GM18526 (cell line): ENCODE data around the gene ARHGAP5.

Source experiments
- POLR2A ChIP-seq: IDR thresholded peaks from 3 replicates; pipeline ENCODE4 v1.6.1; 2011; ENCODE audit not compliant: insufficient read length; ENCODE audit errors: extremely low read depth

ARHGAP5 gene, protein sequence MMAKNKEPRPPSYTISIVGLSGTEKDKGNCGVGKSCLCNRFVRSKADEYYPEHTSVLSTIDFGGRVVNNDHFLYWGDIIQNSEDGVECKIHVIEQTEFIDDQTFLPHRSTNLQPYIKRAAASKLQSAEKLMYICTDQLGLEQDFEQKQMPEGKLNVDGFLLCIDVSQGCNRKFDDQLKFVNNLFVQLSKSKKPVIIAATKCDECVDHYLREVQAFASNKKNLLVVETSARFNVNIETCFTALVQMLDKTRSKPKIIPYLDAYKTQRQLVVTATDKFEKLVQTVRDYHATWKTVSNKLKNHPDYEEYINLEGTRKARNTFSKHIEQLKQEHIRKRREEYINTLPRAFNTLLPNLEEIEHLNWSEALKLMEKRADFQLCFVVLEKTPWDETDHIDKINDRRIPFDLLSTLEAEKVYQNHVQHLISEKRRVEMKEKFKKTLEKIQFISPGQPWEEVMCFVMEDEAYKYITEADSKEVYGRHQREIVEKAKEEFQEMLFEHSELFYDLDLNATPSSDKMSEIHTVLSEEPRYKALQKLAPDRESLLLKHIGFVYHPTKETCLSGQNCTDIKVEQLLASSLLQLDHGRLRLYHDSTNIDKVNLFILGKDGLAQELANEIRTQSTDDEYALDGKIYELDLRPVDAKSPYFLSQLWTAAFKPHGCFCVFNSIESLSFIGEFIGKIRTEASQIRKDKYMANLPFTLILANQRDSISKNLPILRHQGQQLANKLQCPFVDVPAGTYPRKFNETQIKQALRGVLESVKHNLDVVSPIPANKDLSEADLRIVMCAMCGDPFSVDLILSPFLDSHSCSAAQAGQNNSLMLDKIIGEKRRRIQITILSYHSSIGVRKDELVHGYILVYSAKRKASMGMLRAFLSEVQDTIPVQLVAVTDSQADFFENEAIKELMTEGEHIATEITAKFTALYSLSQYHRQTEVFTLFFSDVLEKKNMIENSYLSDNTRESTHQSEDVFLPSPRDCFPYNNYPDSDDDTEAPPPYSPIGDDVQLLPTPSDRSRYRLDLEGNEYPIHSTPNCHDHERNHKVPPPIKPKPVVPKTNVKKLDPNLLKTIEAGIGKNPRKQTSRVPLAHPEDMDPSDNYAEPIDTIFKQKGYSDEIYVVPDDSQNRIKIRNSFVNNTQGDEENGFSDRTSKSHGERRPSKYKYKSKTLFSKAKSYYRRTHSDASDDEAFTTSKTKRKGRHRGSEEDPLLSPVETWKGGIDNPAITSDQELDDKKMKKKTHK (N-terminal part only)

DNA sequence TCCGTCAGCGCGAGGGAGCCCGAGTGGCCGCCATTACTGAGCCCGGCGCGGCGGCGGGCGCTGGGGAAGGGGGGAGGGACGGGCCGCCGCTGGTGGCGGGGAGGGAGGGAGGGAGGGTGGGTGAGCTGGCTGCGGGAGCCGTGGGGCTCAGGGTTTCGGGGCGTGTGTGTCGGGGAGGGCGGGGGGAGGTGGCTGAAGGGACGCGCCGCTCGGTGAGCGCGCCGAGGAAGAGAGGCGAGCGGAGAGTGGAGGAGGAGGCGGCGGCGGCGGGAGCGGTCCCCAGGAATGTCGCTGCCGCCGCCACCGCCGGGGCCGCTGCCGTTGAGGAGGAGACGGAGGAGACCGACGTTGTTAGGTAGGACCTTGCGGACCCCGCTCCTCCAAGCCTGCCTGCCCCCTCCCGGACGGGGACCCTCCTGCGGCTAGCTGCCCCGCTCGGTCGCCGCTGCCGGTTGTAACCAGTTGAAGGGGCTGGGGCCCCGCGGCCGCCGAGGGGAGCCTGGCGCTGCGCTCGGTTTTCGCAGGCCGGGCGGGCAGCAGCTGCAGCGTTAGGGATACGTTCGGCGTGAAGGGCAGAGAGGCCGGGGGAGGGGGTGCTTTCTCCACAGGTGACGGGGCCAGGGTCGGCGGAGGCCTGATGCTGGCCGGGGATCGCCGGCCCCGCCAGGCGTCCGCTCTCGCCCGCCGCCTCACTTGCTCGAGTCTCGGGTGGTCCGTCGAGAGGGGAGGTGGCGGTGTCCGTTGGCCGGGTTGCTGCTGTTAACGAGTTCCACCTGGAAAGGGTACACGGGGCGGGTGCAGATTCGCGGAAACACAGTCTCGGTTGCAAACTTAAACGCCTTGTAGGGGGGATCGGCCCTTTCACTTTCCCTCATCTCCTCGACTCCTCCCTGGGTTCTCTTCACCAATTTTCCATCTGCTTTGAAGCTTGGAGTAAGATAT, at the start of gene ARHGAP5:
TSS of gene ARHGAP5 (plus strand) at position 224 of the 942 bp plus-strand sequence. CDS start 13,366 bp downstream, outside the sequence.
- no peak for TF ChIP-seq POLR2A

DNA sequence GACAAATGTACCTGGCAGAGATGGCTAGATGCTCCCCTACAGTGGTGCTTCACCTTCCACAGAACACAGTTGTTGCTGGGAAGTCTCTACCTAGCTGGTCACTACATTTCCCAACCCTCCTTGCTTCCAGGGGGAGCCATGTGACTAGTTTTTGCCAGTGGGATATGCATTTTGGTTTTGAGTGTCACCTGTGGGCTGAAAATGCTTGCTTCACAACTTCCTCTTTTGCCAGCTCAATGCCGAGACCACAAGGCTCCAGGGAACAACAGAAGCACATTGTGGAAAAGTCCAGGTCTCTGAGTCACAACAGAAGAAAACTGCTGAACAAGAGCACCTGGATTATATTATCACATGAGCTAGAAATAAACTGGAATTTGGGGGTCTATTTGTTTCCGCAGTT, 48.5 kb upstream of the ARHGAP5 start:
- TF ChIP-seq POLR2A: no peak

- TF ChIP-seq POLR2A: no peak
These were observed 43.6 kb upstream of the ARHGAP5 start for GRCh38 chr14:32033543-32033942.

DNA sequence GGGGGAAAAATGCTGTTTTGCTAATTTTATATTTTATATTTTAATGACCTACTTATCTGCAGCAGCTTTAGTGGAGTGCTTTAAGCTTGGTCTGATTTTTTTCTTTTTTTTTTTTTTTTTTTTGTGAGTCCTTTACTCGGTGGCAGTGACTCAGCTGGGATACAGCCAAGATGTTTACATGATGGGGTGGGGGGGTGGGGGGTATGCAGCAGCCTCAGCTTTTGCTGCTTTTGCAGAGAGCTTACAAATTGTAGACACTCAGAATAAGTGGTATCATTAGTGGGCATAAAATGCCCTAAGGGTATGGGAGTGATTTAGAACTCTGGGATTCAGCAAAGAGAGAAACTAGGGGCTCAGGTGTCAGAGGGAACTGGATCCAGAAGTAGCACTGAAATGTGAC, 38.2 kb upstream of the ARHGAP5 start:
- TF ChIP-seq POLR2A: no peak

DNA sequence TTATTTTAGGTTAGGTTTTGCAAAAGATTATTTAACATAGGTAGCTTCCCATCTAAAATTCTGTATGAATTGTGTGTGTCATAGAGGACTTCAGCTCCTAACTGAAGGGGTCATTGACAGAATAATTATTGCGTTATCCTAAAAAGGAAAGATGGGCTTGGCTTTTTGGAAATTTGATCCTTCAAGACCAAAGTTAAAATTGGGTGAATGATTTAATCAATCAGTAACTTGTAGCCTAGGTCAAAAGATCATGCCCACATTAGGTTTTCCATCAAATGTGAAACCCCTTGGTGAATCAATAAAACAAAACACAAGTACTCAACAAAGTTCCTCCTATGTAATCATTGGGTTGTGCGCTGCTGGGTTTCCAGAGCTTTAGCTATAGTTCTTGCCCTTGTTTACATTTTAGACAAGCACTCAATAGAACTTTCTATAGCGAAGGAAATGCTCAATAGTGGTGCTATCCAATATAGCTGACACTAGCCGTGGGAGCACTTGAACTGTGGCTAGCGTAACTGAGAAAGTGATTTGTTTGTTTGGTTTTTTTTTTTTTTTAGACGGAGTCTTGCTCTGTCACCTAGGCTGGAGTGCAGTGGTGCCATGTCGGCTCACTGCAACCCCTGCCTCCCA, 37.6 kb upstream of the ARHGAP5 start:
- TF ChIP-seq POLR2A: no peak

- no peak for TF ChIP-seq POLR2A
These were observed 33.5 kb upstream of the ARHGAP5 start for GRCh38 chr14:32043624-32044023.

DNA sequence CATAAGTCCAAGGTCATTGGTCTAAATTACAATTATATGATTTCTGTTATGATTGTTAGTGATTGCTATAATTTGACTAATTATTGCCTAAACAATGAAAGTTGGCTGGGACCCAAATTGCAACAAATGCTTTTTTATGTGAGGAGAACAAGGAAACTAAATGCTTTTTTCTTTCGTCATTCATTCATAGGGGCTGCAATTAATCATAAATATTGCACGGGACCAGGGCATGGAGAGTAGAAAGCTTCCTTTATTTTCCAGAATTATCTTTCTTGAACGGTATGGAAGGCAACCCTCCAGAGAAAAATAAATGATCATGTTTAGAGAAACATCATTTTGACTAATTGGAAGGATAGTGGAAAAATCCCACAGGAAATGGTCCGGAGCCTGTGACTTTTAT, 32.6 kb upstream of the ARHGAP5 start:
- no peak for TF ChIP-seq POLR2A

GRCh38 chr14:32047791-32048190, 29.3 kb upstream of the ARHGAP5 start:
- TF ChIP-seq POLR2A: no peak

DNA sequence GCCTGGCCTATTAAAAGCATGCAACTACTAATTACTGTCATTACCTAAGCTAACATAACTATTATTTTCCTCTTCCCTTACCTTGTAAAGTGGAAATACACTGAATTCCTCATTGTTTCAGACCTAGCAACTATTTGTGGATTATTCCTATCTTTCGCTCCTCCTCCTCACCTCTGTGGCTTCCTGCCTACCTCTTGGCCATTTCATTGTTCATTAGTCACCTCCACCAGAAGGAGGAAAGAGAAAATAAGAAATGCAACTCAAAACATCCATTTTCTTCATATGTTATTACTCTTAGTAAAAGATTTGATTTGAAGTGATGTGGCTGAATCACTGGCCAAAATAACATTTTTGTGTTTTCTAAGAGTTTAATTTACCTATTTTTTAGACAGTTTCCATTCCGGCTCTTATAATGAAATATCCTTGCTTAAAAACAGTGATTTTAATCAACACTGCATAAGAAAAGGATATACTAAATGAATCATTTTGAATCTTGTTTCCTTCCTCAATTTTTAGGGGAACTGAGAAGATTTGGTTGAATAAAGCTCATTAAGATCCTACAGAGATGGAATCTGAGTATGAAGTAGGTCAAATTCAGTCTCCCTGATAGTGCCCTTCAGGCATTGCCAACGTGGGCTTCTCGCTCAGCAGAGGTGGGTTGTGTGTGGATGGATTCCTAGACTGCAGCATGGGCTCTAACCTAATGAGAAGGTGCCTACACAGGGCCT, 27.6 kb upstream of the ARHGAP5 start:
- TF ChIP-seq POLR2A: no peak

DNA sequence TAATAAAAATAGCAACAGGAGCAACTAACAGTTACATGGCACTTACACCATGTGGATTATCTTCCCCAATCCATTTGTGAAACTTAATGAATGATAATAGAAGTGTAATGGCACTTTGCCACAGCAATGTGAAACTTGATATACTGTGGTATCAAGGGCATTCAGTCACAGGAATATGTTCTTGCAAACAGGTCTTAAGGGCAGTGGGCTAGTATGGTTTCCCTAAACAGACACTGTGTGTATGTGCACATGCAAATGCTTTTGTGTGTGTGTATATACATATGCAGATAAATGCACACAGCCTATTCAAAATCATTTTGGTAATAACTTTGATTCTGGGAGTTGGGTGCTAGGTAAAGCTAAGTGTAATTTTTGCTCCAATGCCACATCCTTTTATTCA, 26.2 kb upstream of the ARHGAP5 start:
- TF ChIP-seq POLR2A: no peak

DNA sequence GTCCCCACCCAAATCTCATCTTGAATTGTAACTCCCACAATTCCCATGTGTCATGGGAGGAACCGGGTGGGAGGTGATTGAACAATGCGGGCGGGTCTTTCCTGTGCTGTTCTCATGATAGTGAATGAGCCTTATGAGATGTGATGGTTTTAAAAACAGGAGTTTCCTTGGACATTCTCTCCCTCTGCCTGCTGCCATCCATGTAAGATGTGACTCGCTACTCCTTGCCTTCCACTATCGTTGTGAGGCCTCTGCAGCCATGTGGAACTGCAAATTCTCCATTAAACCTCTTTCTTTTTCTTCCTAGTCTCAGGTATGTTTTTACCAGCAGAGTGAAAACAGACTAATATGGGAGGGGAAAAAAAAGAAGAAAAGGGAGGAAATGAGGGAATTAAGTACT, 22.6 kb upstream of the ARHGAP5 start:
- no peak for TF ChIP-seq POLR2A

- no peak for TF ChIP-seq POLR2A
These were observed 21.9 kb upstream of the ARHGAP5 start for GRCh38 chr14:32055175-32055574.

DNA sequence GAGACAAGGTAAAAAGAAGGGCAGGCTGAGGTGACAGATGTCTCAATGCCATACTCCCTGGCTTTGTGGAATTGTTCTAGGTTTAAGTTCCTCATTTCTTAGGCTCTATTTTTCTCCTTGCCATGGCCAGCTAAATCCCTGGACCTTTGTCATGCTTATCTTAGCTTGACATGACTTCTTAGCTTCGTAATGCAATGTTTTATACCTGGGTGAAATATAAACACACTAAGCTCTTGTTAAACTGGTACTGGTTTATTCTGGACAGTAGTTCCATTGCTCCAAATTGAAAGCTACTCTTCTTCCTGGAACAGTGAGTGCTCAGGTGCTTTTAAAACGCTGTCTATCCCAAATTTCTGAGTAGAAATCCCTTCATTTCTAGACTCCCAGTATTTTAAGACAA, 17.4 kb upstream of the ARHGAP5 start:
- no peak for TF ChIP-seq POLR2A
